ENCODE measurements around the gene SPRR2A. TPM values are rescaled to one million over a fixed set of nuclear protein-coding genes. Genes with fewer than 3 reads are reported as not detected.

SPRR2A gene
- total RNA-seq, 3 donors from 2014 or later, result not detected

DNA sequence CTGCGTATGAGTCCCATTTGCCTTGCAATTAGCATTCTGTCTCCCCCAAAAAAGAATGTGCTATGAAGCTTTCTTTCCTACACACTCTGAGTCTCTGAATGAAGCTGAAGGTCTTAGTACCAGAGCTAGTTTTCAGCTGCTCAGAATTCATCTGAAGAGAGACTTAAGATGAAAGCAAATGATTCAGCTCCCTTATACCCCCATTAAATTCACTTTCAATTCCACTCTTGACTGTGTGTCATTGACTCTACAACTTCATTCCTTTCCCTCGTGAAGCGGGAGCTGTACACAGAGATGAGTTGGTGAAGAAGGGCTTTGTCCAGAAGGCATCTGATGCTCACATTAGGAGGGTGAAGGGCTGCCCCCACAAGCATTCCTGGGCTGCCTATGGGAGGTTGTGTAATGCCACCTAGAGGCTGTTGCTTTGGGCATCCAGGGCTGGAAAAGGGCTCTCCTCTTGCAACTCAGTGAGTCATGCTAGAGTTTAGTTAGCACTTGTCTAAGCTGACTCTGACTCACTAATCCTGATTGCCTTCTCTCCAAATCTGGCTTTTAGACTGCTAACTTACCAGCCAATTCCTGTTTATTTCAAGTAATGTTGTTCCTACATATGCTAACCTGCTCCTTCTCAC, 24.5 kb downstream of the SPRR2A start:
- ATAC-seq (no peak), DNase-seq (no peak)
- H3K9me3 ChIP-seq, result no peaks in the 10 kb centered on the region
- no peaks in the 10 kb centered on the region for H3K4me1 ChIP-seq (ENCODE audit: low read depth)
- TF ChIP-seq, protein P1, sequence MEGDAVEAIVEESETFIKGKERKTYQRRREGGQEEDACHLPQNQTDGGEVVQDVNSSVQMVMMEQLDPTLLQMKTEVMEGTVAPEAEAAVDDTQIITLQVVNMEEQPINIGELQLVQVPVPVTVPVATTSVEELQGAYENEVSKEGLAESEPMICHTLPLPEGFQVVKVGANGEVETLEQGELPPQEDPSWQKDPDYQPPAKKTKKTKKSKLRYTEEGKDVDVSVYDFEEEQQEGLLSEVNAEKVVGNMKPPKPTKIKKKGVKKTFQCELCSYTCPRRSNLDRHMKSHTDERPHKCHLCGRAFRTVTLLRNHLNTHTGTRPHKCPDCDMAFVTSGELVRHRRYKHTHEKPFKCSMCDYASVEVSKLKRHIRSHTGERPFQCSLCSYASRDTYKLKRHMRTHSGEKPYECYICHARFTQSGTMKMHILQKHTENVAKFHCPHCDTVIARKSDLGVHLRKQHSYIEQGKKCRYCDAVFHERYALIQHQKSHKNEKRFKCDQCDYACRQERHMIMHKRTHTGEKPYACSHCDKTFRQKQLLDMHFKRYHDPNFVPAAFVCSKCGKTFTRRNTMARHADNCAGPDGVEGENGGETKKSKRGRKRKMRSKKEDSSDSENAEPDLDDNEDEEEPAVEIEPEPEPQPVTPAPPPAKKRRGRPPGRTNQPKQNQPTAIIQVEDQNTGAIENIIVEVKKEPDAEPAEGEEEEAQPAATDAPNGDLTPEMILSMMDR (IDR thresholded peaks at IDR 0.05), result no peak
- H3K4me3 ChIP-seq, result no peak overlapping the region
- no peaks in the 10 kb centered on the region for H3K36me3 ChIP-seq (ENCODE audit: low read depth)
- intact Hi-C loops (cut with DNase I, micrococcal nuclease), result no loop called here

DNA sequence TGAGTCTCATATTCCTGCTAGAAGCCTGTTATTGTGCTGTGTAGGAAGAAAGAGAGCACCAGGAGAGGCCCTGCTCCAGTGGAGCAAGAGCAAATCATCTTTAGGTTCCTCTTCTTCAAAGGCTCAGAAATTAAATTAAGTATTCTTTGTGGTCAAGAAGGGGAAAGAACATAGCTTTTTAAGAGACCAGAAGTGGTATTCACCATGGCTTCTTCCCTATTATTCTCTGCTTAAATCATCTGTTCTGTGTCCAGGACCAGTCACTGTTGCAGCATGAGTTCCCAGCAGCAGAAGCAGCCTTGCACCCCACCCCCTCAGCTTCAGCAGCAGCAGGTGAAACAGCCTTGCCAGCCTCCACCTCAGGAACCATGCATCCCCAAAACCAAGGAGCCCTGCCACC, 25.2 kb downstream of the SPRR2A start:
- TF ChIP-seq, protein P1 (IDR thresholded peaks at IDR 0.05), result no peak
- intact Hi-C loops (cut with DNase I, micrococcal nuclease), result no loop called here
- Histone ChIP-seq H3K4me1 (ENCODE audit: low read depth) (no peaks in the 10 kb centered on the region), H3K9me3 (no peaks in the 10 kb centered on the region), H3K36me3 (ENCODE audit: low read depth) (no peaks in the 10 kb centered on the region), H3K4me3 (no peak overlapping the region)
- DNase-seq, result no peak
- no peak for ATAC-seq

DNA sequence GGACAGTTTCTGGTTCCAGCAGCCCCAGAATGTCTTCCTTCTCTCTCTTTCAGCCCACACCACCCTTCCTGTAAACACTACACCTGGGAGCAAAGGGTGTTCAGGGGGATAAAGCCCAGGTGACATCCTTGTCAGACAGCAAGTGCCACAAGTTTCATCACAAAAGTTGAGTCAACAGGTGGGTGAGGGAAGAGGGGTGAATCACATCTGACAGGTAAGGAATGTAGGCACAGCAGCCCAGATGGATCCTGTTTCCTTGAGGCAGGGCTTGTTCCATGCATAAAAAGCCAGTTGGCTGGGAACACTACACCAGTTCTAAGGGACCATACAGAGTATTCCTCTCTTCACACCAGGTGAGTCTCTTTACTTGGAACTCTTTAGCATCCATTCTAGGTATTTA, 26.4 kb downstream of the SPRR2A start, which contains the start of gene SPRR1B:
Gene SPRR1B, plus strand, starts transcription at position 309 of the 400 bp plus-strand sequence. CDS start 1,143 bp downstream, outside the sequence.
- TF ChIP-seq, protein P1 (IDR thresholded peaks at IDR 0.05), result no peak
- ATAC-seq, result no peak
- no peaks in the 10 kb centered on the region for H3K36me3 ChIP-seq (ENCODE audit: low read depth)
- no peak within 1 kb of the TSS for H3K4me3 ChIP-seq
- intact Hi-C loops (cut with DNase I, micrococcal nuclease), result no loop called here
- DNase-seq, result no peak
- no peaks in the 10 kb centered on the region for H3K4me1 ChIP-seq (ENCODE audit: low read depth)
- no peaks in the 10 kb centered on the region for H3K9me3 ChIP-seq

DNA sequence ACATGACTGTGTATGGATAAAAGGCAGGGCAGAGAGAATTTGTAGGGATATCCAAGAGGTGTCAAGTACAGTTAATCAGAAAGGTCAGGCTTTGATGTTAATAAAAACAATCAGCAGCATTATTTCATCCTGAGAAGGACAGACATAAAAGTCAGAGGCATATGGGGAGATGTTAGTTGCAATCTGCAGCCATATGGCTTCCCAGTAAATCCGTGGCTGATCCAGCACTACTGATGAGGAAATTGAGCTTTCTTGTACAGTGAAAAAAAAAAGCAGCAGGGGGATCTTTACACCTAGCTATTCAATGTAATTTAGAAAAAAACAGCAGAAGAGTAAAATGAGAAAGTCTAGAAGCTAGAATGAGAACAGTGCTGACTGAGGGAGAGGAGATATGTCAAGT, 28.5 kb downstream of the SPRR2A start:
- Histone ChIP-seq H3K9me3 (no peaks in the 10 kb centered on the region), H3K36me3 (ENCODE audit: low read depth) (no peaks in the 10 kb centered on the region), H3K4me3 (no peak overlapping the region), H3K4me1 (ENCODE audit: low read depth) (no peaks in the 10 kb centered on the region)
- intact Hi-C loops (cut with DNase I, micrococcal nuclease), result no loop called here
- no peak for DNase-seq
- no peak for ATAC-seq
- TF ChIP-seq, protein P1 (IDR thresholded peaks at IDR 0.05), result no peak

DNA sequence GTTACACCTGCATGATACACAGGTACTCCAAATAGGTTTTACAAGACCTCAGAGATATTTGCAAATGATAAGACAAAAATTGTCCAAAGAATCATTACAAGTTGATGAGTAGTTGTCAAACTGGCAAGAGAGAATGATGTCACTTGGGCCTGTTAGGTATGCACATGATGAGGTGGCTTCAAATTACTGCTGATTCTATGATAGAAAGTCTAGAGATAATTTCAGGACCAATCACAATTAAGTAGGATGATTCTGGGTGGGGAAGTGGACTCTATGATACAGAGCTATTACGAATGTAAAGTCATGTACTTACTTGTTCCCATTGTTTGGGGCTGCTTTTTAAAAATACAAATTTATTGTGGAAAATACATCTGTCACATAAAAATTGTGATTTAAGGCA, 31.5 kb downstream of the SPRR2A start:
- ATAC-seq, result no peak
- TF ChIP-seq, protein P1 (IDR thresholded peaks at IDR 0.05), result no peak
- Histone ChIP-seq H3K4me3 (no peak overlapping the region), H3K4me1 (ENCODE audit: low read depth) (no peaks in the 10 kb centered on the region), H3K9me3 (no peaks in the 10 kb centered on the region), H3K36me3 (ENCODE audit: low read depth) (no peaks in the 10 kb centered on the region)
- intact Hi-C loops (cut with DNase I, micrococcal nuclease), result no loop called here
- DNase-seq, result no peak

DNA sequence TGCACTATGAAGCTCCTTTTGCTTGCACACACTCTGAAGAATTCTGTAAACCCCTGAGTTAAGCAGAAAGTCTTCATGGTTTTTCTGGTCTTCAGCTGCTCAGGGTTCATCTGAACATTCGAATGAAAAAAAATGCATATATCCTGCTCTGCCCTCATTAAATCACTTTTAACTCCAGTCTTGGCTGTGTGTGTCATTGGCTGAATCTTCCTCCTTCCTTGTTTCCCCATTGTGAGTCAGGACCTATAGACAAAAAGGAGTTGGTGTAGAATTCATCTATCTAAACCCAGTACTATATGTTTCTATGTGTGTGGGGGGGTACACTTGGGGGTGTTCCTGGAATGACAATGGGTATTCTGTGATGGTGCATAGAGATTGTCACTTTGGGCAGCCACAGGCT, 32.9 kb downstream of the SPRR2A start:
- intact Hi-C loops (cut with DNase I, micrococcal nuclease), result no loop called here
- Histone ChIP-seq H3K36me3 (ENCODE audit: low read depth) (no peaks in the 10 kb centered on the region), H3K4me1 (ENCODE audit: low read depth) (no peaks in the 10 kb centered on the region), H3K4me3 (no peak overlapping the region), H3K9me3 (no peaks in the 10 kb centered on the region)
- ATAC-seq (no peak), DNase-seq (no peak)
- TF ChIP-seq, protein P1 (IDR thresholded peaks at IDR 0.05), result no peak
